ENCODE data around the gene AP3B2.

DNA sequence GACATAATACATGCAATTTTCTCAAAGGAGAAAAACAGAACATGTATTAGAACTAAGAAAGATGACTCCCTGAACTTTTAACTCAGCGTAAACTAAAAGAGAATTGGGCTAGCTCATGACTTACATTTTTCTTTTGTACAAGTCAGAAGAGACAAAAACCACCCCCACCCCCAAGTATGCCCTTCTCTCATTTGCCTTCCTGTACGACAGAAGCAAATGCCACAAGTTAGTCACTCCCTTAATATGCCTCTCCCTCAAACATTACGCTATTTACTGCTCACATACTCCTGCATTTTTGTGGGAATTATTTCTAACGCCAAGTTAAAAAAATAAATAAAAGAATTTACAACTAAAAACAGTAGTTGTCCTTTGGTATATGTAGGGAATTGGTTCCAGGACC, 84.5 kb downstream of the AP3B2 start:
- no peak for TF ChIP-seq POLR2A (IDR thresholded peaks at IDR 0.05)
- TF ChIP-seq, protein P1, sequence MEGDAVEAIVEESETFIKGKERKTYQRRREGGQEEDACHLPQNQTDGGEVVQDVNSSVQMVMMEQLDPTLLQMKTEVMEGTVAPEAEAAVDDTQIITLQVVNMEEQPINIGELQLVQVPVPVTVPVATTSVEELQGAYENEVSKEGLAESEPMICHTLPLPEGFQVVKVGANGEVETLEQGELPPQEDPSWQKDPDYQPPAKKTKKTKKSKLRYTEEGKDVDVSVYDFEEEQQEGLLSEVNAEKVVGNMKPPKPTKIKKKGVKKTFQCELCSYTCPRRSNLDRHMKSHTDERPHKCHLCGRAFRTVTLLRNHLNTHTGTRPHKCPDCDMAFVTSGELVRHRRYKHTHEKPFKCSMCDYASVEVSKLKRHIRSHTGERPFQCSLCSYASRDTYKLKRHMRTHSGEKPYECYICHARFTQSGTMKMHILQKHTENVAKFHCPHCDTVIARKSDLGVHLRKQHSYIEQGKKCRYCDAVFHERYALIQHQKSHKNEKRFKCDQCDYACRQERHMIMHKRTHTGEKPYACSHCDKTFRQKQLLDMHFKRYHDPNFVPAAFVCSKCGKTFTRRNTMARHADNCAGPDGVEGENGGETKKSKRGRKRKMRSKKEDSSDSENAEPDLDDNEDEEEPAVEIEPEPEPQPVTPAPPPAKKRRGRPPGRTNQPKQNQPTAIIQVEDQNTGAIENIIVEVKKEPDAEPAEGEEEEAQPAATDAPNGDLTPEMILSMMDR (IDR thresholded peaks at IDR 0.05): no peak
